ENCODE measurements around the gene THAP8. TPM values are rescaled to one million over a fixed set of nuclear protein-coding genes. Genes with fewer than 3 reads are reported as not detected.

THAP8 gene
- total and polyA plus RNA-seq, 10 of the 15 experiments (the other 5 are each of a cell fraction or from before 2014, with no cell fraction given) = 0.24 to 4.4 (median 2.6) TPM

- TF ChIP-seq IKZF1 (conservative IDR thresholded peaks at IDR 0.05) (0 out of 2 replicates have a peak, but pooled peaks have one; percentile 21), PAX5 (IDR thresholded peaks at IDR 0.05; ENCODE audit: borderline replicate concordance, low read depth, low read length) (no peak), TCF7 (IDR thresholded peaks at IDR 0.05; ENCODE audit: borderline replicate concordance) (no peak), PAX8 (IDR thresholded peaks at IDR 0.05) (no peak), RAD21 (IDR thresholded peaks at IDR 0.05; ENCODE audit: insufficient read depth, low read depth, low read length) (peak; percentile 21; the same call in 1 of the 2 replicates), EED (IDR thresholded peaks at IDR 0.05; ENCODE audit: low read depth) (no peak), MEF2B (IDR thresholded peaks at IDR 0.05; ENCODE audit: partially characterized antibody, poor library complexity, severe bottlenecking) (no peak)
These were observed 23.6 kb downstream of the THAP8 start (continued) for GRCh38 chr19:36030264-36031148.

GRCh38 chr19:36028313-36029041 is 25.6 kb downstream of the THAP8 start:
- in situ Hi-C loops (cut with MboI) = no loop called here
- no TSS peak for BruUV-seq (replicated peaks)

More at GRCh38 chr19:36028313-36029041, 25.6 kb downstream of the THAP8 start:
- intact Hi-C loops (cut with micrococcal nuclease; ENCODE audit: unreplicated experiment) = no loop called here
- ATAC-seq = no peak
- WGBS (ENCODE audit: insufficient coverage, insufficient replicate concordance, low lambda C conversion rate, missing lambda C conversion rate) = 84% methylated on average over 10 of the region's 10 CpGs
- POLR2A ChIA-PET = interaction anchor here (0.6 to 0.9 kb wide), 4 partner anchors 10 to 25 kb away, joined by 3 to 8 read pairs (median 3); partner anchors contain the start of gene ALKBH6
- Histone ChIP-seq H3K4me2 (ENCODE audit: control insufficient read depth, insufficient read depth) (no peak overlapping the region), H3K9me3 (replicated peaks; ENCODE audit: control insufficient read depth, insufficient read depth, low read length) (no peaks in the 10 kb centered on the region), H4K20me1 (ENCODE audit: control insufficient read depth, insufficient read depth) (no peaks in the 10 kb centered on the region), H3K79me2 (ENCODE audit: control insufficient read depth, insufficient read depth, low read length) (no peaks in the 10 kb centered on the region), H2AFZ (ENCODE audit: control insufficient read depth, low read depth, low read length) (no peak overlapping the region), H3K4me3 (no peak overlapping the region), H3K9ac (ENCODE audit: control insufficient read depth, insufficient read depth, low read length) (no peak overlapping the region), H3K27ac (ENCODE audit: control insufficient read depth, insufficient read depth) (no peak overlapping the region), H3K27me3 (replicated peaks in 1 of 2; ENCODE audit: control insufficient read depth in 2 of 2, insufficient read depth in 2 of 2, low read length in 1 of 2) (no peaks in the 10 kb centered on the region), H3K4me1 (ENCODE audit: control insufficient read depth, insufficient read depth, low read length) (no peaks in the 10 kb centered on the region), H3K36me3 (ENCODE audit: control insufficient read depth in 2 of 2, insufficient read depth in 2 of 2, low read length in 1 of 2) (peaks cover 0 to 5% of the 10 kb centered on the region in 2 experiments; a peak in 2 of 4 replicates)
- SMC1A ChIA-PET (ENCODE audit: uncharacterized antibody, unreplicated experiment) = no interaction called here
- RAD21 ChIA-PET (ENCODE audit: unreplicated experiment) = no interaction called here
- TF ChIP-seq ATF2 (IDR thresholded peaks at IDR 0.05; ENCODE audit: low read length) (no peak), RCOR1 (conservative IDR thresholded peaks at IDR 0.05; ENCODE audit: low read depth, low read length) (no peak), SREBF1 (IDR thresholded peaks at IDR 0.05; ENCODE audit: low read length) (no peak)
- DNase-seq (ENCODE audit: low read depth, low spot score) = no peak
- CTCF ChIA-PET = no interaction called here
- FAIRE-seq = no peak
